GM10847 (cell line): Measurements from ENCODE around the gene MB.

Experiments
- POLR2A ChIP-seq: IDR thresholded peaks from 2 replicates; pipeline ENCODE4 v1.6.1; 2011; ENCODE audit not compliant: insufficient read length; ENCODE audit errors: extremely low read depth

MB gene

DNA sequence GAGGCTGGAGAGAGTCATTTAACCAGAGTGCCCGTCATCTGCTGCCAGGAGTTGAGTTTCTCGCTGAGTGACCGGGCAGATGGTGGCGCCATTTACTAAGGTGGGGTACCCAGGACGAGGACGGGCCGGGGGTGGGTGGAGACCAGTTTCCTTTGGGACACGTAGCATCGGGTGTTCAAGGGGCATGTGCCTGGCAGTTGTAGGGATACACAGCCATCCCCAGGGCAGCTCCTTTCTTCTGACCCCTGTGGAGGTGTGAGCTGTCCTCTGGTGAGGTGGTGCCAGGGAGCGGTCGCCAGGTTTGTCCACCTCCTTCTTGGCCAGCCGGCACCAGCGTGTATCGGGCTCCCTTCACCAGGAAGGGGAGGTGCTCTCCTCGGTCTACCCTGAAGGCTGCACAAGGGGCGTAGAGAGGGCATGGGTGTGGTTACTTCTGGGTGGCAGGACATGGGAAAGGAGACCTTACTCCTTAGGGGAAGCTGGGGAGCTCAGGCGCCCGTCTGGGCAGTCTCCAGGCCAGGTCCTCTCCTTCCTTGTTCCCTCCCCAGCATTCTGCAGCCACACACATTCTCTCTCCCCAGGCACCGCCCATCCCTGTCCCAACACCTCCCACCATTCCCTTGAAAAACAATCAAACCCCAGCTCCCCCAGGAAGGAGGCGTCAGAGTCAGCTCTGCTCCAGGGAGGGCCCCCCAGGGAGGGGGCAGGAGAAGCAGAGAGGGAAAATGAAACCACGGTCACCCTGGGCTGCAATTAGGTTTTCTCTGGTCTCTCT is 10.3 kb upstream of the MB start:
- no peak for TF ChIP-seq POLR2A

DNA sequence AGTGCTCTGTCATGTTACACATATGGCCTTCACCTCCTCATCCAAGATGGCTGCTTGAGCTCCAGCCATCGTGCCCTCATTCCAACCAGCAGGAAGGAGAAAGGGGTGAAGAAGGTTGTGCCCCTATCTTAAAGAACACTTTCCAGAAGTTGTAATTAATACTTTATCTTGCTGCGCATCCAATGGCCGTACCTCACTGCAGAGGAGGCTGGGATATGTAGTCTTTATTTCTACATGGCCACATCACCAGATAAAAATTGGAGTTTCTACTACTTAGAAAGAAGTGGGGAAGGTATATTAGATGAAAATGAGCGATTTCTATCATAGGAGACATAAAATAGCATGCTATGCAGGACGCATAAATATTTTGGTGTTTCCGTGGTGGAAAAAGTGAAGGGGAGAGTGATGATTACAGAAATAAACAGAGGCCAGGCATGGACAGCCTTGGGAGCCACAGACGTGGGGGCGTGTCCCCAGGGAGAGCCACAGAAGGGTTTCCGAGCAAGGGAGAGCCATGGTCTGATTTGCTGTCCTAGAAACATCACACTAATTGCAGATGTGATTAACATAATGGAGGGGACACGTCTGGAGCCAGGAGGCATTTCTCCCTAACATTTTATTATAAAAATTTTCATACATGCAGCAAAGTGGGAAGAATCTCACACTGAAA is 8.8 kb upstream of the MB start:
- no peak for TF ChIP-seq POLR2A

DNA sequence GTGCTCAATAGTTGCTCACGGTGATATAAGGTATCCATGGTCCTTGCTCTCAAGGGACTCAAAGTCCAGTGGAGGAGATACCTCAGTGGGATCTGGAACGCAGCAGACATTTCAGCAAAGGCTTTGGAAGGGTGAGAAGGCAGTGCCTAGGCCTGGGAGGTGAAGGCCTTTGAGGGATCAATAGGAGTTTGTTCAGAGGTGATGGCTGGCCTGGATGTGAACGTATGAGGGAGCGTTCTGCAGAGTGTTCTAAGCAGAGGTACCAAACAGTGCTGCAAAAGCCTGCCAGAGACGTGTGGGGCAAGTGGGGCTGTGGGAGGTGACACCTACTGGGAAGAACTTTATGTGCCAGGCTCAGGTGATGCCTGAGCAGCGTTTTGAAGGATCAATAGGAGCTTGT is 7.4 kb upstream of the MB start:
- TF ChIP-seq POLR2A = no peak

DNA sequence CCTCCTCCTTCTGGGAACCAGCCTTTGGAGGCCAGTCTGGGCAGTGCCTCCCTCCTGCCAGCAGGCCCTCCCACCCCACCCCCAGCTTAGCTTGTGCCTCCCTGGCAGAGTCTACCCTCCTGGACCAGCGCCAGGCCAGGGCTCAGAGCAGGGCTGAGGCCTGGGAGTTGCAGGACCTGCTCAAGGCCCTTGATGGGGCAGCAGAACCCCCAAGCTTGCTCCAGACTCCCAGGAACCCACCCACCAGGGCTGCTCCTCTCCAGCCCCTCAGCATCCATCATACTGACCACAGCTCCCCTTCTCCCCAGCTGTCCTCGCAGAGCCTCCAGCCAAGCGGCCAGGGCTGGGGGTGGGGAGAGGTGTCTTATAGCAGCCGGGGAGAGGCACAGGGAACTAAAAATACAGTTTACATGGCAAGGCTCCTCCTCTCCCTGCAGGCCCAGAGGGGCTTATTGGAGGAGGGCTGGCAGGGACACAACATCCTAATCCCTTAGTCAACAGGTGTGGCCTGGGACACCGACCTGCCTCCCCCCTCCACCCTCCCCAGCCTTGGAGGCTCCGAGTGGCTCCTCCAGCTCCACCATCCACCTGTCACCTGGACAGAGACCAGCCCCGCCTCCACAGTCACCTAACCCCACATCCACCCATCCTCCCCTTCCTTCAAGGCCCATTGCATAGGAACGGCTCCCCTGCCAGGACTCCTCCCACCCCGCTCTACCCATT is 5.2 kb upstream of the MB start:
- no peak for TF ChIP-seq POLR2A

DNA sequence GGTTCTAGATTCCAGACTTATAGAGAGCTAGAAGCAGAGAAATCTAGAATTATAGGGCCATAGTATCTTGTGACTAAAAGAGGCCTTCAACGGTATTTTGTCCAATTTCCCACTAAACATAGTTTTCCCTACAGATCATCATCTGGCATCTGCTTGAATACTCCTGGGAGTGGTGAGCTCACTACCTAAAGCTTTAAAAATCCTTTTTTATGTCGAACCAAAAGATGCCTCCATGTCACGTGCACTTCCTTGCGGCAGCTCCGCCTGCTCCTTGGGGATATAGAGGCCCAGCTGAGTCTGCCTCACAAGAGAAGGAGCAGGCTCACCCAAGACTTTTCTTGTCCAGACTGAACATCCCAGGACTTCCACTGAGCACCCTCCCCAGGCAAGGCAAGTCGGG is 4.3 kb upstream of the MB start:
- no peak for TF ChIP-seq POLR2A

DNA sequence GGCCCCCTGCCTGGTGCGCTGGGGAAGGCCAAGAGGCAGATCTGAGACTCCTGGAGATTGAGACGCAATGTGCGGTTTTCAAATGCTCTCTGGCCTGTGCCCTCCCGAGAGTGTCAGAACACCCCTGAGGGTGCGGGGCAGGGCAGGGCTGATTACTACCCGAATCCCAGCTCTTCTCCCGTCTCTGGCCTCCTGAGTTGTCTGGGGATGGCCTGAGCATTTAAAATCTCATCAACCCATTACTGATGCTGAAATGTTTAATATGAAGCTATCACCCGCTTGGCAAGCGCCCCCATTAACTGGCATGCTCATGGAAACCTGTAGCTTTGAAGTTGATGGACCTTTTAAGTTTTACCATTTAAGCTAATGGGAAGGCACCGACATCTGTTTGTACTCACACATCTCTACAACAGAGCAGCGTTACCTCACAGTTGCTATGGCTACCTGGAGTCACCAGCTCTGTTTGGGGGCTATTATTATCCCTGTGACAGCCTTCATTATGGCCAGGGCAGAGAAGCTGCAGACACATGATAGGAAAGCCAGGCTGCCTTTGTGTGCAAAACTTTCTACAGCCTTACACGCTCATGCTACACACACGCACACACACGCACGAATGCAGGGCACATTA is 3.6 kb upstream of the MB start:
- TF ChIP-seq POLR2A = no peak

DNA sequence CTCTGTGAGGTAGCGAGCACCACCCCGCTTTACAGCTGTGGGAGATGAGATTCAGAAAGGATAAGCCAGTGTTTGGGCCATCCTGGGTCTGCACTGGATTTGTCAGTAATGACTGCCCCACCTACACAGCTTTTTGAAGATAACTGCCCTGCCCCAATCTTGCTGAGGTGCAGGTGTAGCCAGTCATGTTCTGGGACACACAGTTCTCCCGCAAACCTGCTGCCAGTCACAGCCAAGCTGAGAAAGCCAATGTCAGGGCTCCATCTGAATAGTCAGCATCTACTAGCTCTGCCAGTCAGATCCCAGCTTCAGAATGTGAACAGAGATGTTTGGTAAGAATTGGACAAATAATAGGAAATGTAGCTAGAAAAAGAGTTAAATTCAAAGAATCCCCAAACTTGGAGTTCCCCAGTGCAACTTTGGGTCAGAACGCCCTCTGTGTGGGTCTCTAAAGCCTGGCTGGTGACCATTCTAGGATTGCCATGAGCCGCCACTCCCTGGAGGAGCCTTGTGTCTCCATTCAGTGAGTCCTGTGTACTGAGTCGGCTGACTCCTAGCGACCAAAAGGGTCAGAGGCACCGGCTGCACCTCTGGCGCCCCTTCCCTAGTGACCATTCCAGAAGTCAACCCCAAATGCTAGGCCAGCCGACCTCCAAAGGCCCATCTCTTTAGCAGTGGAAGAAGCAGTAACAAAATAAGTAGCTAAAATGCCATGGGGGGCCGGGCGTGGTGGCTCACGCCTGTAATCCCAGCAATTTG is 2.4 kb upstream of the MB start:
- no peak for TF ChIP-seq POLR2A

DNA sequence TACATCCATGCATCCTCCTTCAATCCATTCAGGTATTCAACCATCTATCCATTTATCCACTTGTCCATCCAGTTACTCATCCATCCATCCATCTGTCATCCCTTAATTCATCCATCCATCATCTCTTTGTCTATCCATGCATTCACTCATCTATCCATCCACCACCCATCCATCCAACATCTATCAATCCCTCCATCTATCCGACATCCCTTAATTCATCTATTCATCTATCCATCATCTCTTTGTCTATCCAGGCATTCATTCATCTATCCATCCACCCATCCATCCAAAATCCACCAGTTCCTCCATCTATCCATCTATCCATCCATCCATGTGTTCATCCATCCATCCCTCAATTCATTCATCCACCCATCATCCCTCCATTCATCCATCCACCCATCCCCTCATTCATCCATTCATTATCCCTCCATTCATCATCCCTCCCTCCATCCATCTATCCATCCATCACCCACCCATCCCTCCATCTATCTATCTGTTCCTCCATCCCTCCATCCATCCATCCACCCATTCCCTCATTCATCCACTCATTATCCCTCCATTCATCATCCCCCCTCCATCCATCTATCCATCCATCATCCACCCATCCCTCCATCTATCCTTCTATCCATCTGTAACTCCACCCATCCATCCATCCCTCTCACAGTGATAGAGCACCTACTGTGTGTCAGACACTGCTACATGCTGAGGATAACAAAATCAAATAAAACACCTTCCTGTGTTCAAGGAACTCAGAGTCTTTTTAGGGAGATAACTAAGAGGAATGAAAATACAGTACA is 1.5 kb upstream of the MB start:
- no peak for TF ChIP-seq POLR2A

DNA sequence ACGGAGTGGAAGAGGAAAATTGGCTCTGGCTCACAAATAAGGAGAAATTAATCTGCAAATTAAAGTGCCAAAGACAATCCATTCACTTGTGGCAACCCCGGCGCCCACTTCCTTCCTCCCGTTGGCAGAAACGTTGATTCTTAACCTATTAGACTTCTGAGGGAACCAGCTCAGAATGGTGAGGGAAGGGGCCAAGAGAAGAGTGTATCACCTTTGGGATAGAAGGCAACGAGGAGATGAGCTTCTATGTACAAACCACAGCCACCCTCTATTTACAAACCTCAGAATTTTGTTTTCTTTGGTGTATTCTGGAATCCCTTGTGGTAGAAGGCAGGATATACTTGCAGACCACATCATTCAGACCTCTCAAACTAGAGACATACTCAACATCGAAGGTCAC is 1.1 kb downstream of the MB start:
- TF ChIP-seq POLR2A = no peak

DNA sequence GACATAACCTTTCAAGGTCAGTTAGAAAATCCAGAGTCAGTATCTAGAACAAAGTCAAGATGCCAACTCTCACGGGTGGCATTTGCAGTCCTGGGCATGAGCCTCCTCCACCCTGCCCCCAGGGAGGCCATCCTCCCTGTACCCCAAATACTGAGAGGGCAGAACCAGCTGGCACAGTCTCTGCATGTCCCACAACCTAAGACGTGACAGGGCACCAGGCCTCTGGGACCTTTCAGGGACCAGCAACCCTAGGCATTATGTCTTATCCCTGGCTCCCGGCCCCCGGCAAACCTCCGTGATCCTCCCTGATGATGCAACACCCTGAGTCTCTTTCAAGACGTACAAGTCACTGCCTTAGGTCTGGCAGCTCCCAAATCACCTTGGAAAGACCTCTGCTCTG is 2.0 kb downstream of the MB start:
- no peak for TF ChIP-seq POLR2A

DNA sequence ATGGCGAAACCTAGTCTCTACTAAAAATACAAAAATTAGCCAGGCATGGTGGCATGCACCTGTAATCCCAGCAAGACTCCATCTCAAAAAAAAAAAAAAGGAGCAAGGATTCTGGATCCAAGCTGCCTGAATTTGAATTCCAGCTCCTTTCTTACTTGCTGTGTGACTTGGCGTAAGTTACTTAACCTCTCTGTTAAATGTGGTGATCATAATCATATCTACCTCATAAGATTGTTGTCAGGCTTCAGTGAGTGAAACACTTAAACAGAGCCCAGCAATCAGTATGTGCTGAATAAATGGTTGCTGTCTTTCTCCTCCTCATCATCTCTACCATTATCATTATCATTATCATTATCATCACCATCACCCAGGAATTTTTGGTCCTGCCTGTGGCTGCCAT is 2.7 kb downstream of the MB start:
- no peak for TF ChIP-seq POLR2A

DNA sequence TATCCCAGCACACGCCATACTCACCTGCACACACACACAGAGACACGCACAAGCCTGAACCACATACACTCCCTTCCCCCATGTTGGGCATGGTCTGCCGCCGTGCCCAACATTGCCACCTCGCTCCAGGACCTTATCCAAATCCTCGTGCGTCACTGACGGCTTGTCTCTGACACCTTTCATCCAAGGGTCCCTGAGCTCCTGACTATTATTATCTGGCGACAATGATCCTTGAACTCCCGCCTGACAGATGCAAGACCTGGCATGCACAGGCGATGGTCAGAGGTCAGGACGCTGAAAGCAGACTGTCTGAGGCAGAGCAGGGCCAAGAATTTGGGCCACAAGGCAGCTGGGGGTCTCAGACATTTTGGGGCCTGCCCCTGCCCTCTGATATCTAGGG is 4.2 kb downstream of the MB start:
- no peak for TF ChIP-seq POLR2A

DNA sequence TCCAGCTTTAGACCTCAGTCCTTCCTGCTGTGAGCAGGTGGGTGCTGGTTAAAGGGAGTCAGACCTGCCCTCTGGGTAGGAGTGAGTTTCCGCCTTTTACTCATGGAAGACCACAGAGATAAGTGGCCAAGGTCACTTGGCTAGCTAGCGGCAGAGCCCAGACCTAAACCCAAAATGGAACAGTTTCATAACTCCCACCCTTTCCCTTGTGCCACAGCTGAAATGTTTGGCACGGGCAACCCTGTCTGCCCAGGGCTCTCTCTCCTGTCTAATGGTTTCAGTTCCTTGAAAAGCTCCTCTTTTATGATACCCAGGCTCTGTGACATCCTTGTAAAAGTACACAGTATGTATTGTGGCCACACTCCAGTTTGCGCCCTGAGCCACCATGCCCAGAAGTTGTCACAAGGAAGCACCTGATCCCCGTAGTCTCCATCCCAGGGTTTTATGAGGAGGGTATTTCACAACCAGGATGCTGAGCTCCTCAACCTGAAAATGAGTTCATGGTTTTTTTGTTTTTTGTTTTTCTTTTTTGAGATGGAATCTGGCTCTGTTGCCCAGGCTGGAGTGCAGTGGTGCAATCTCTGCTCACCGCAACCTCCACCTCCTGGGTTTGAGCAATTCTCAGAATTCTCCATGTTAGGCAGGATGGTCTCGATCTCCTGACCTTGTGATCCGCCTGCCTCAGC is 5.1 kb downstream of the MB start:
- TF ChIP-seq POLR2A = no peak
